LoVo (cell line): ENCODE results near the gene MCTP1.
A peak's percentile ranks its signal among the peaks of the same experiment; 100 is the strongest.

Experiments used
- DNase-seq: peaks from one replicate; pipeline ENCODE4 v3.0.0-alpha.2; 2016; ENCODE audit warnings: low spot score

MCTP1 gene

DNA sequence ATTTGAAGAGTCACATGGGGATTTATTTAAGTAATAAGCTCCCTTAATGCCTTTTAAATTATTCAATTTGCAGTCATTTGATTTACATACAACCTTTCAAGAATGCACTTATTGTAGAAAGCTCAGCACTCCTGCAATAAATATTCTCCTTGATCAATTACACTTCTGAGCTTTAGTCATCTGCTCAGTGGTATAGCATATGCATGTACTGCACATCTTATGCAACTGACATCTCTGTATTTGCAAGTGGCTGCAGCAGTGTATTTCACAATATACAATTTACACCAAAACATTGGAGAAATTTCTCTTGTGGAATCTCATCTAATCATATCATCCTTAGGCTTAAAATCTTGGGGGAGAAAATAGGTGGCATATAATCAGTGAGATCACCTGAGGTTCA lies 340.7 kb downstream of the MCTP1 start:
- no peak for DNase-seq

DNA sequence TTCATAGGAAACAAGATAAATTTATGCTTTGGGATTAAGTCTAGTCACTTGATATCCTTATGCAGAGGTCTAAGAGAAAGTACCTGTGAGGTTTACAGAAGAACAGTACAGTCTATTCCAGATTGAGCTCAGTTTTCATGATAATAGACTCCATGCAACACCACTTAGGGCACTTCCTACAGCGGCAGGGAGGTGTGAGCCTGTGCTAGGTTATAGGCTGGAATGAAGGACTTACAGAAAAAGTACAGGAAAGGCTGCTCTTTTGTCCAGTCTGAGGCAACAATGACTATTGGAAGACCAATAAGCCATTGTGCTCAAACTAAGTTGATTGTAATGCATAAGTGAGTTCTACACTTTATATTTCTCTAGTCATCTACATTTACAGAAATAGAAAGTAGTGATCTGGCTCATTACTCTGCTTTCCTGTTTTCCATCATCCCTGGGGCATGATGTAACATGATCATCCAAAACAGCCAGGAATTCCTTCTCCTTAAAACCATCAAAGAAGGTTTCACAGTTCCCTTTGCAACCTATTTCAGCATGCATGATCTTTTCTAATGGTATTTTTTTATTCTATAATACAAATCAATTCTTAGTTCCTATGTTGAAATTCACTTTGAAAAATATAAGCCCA lies 343.7 kb downstream of the MCTP1 start:
- no peak for DNase-seq

DNA sequence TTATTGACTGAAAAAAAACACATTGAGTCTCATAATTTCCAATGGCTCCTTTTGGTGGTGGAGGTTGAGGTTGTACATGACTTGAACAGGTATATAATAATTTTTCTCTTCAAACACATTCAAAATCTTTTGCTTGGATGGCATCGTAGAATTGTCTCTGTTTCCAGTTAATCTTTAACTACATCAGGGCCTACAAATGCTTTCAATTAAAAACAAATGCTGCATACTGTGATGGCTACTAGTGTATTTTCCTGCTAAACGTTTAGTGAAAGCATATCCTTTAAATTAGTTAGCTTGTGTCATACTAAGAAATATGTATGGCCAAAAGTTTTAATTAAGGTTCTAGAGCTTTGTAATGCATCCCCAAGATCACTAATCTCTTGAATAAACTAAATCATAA lies 352.6 kb downstream of the MCTP1 start:
- no peak for DNase-seq

DNA sequence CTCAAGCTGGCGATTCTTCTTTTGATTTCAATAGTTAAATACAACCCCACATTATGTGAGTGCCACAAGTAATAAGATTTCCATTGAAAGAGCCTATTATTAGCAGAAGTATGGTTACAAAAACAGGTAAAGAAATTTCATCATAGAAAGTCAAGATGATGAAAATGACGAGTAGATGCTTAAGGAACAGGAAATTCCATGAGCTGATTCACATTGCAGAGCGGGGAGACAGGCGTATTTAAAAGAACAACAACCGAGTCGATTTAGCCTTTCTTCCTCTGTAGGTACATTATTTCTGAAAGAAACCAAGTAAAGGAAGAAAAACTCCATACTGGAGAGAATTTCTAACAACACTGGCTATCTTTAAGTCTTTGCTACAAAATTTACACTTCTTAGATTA lies 356.0 kb downstream of the MCTP1 start:
- no peak for DNase-seq

DNA sequence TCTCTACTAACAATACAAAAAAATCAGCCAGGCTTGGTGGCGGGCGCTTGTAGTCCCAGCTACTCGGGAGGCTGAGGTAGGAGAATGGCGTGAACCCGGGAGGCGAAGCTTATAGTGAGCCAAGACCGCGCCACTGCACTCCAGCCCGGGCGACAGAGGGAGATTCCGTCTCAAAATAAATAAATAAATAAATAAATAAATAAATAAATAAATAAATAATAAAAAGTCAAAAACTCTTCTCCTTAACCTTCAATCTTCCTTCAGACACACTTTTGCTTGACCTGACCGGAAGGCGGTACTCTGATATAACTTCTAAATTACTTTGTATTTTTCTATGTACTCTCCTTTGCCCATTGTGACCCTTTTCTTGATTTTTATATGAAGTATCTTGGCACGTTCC lies 364.3 kb downstream of the MCTP1 start:
- DNase-seq: no peak

DNA sequence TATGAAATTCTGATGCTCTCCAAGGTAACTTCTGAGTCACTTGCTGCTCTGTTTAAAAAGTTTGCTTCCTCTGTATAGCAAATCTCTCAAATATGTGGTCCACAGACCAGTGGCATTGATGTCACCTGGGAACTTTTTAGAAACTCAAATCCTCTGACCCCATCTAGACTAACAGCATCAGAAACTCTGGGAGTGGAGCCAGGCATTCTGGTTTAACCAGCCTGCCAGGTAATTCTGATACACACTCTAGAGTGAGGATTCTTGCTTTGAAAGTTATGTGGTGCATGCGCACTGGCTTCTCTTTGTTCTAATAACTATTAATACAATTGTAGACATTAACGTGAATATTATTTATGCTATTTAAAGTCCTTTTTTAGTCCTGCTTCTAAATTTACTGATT lies 368.3 kb downstream of the MCTP1 start:
- DNase-seq: no peak

DNA sequence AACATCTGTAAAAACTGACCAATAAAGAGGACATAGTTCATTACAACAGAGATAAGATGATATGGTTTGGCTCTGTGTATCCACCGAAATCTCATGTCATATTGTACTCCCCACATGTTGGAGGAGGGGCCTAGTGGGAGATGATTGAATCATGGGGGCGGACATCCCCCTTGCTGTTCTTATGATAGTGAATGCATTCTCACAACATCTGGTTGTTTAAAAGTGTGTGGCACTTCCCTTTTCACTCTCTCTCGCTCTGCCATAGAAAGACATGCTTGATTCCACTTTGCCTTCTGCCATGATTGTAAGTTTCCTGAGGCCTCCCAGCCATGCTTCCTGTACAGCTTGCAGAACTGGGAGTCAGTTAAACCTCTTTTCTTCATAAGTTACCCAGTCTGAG lies 373.6 kb downstream of the MCTP1 start:
- DNase-seq: no peak

DNA sequence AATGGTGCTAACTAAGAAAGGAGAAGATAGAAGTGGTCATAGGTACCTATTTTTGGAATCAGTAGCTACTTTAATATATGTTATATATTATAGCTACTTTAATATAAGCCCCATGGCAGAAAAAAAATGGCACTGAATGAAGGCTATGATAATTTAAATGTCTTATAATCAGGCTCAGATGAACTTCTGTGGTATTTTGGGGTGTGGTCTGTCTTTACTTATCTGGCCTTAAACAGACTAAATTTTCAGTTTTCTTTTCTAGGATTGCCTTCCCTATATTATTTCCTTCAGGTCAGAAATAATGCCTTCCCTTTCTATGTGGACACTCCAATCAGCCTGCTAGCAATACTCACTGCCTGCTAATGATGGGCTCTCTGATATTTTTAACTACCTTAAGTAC lies 374.2 kb downstream of the MCTP1 start:
- DNase-seq: no peak

DNA sequence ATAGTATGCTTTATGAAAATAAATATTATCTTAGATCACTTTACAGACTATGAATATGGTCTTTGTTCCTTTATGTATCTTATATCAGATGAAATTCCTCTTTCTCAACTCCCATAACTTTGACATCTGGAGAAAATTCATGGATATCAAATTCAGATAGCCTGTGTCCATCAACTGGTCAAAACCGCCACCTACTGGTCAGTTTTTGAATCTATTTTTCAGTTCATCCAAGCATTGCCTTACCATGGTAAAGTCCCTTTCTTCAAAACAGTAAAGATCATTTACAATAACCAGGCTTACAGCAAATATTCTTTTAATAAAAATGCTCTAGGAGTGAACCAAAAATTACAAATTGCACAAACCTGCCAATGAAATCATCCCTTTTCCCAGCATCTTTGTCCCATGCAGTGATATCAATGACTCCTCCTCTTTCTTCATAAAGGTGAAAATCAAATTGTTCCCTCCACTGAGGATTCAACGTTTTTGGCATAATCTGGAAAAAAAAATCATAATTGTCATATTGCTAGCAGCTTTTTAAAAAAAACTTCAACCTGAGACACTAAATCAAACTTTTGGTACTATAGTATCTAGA lies 375.9 kb downstream of the MCTP1 start:
- peak; percentile 42 for DNase-seq

DNA sequence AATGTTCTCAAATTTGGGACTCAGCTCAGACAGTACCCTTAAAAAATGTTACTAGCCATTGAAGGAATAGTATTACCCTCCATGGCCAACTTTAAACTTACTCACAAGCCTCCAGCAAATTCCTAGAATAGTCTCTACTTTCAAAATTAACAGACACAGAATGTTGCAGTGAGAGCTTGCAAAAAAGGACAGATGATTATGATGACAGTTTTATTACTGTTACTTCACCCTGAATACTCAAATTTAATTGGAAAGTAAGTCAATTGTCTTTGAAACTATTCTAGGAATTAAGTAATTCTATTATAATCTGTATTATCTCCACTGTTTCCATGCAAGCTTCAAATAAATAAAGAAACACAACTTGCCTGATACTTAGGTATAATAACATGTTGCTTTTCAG lies 378.1 kb downstream of the MCTP1 start:
- DNase-seq: no peak

DNA sequence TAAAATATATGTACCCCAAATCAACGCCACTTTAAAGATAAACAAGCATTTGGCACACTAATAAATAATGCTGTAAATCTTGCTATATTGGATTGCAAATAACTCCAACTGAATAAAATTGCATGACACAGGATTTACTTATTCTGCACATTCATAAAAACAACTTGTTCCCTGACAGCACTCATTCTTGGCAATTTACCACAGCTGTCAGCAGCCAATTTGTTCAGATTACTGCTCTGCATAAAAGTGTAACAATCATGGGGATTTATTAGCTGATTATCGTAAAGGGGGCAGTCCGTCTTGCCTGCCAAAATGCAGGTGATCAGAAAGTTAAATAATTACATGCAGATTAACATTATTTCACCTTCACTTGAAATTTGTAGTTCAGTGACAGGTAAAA lies 381.2 kb downstream of the MCTP1 start:
- no peak for DNase-seq

DNA sequence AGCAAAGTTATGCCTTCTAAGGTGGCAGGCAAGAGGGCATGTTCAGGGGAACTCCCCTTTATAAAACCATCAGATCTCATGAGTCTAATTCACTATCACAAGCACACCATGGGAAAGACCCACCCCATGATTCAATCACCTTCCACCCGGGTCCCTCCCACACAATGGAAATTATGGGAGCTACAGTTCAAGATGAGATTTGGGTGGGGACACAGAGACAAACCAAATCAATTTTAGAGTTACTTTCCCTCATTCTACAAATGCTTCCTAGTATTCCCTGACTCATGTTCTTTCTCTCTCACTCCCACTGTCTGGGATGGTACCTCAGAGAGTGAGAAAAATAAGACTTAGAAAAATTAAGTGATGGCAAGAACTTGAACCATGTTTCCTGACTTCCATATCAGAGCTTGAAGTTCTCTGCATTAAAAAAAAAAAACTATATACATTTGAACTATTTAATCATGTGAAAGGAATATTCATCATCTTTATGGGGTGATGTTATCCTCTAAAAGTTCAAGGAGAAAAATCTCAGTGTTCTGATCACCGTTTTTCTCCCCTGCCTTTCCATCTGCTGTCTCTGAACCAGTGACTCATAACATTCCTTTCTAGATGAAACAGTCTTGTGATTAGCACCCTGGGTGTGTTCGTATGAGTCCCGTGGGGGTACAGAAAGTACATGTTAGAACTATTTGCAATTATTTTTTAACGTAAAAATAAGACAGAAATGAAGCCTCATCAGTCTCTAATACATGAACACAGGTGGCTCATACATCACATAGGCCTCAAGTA lies 383.5 kb downstream of the MCTP1 start:
- DNase-seq: peak; percentile 28

DNA sequence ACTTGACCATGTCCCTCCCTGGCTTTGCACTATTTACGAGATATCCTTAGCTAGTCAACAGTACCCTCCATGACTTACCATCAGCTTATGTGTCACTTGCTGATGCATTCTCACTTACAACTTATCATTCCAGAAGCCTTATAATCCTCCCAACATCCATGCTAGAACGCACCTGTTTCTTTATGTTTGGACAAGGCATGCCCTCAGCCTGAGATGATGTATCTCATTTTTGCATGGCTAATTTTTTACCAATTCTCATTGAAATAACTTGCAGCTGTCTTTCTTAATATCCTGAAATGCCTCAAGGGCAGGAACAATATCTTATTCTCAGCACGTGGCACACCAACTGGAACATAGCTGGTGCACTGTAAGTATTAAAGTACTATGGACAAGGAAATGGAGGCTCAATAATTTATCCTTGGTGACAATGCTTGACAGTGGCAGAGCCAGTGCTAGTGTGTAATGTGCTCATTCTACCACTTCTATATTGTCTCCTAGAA lies 384.8 kb downstream of the MCTP1 start:
- DNase-seq: no peak

DNA sequence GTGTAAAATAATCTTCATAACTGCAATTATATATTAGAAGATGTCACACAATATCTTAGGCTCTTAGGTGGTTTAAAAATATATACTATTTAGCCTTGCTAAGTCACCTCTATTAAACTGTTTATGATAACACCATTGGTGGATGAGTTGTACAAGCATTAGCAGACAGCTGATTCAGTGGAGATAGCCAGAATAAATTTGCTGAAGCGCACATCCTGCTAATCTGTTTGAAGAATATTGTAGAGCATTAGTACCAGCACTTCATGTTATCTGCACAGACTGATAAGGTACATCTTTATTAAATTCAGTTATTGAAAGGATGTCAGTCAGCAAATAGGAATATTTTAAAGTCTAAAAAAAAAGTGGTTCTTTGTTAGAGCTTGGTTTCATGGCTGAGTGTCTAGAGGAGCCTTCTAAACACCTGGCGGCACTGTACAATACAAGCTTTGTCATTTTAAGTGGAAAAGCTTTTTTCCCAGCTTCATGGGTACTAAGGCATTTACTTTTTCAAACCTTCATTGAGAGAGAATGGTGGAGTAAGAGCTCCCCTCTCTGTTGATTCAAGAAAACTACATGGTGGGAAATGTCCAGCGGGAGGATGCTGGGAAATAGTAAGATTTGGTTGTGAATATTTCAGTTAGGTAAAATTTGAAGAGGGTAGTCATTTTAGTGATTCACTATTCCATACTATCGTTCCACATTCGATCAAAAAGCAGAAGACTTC lies 391.3 kb downstream of the MCTP1 start:
- no peak for DNase-seq

DNA sequence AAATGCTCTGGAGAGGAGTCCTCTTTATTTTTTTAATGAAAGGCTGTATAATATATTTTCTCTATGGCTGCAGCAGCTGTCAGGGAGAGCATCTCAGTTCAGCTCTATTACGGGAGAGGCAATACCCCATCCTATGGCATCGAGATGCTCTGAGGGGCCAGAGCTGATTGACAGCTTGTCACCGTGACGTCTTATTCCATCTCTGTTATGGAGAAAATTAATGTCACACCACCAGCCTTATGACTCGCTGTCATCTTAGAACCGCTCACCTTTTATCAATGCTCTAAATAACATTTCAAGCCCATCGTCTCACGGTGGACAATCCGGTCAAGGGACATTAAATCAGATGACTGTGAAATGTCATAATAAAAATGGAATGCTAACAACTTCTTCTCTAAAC lies 392.9 kb downstream of the MCTP1 start:
- no peak for DNase-seq

DNA sequence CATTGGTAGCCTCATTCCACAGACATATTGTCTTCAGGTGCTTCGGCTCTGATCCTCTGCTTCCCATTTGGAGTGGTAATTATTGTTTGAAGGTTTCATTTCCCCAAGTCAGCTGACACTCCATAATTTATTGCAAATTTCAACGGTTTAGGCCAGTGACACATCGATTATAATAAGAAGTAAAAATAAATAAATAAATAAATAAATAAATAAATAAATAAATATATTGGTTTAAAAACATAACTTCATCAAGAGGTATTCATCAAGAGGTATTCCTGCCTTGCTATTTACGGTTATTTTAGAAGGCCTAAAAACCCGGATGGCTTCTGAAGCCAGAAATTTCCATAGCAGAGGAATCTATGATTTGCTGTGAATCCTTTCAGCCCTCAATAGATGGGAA lies 393.3 kb downstream of the MCTP1 start:
- no peak for DNase-seq

DNA sequence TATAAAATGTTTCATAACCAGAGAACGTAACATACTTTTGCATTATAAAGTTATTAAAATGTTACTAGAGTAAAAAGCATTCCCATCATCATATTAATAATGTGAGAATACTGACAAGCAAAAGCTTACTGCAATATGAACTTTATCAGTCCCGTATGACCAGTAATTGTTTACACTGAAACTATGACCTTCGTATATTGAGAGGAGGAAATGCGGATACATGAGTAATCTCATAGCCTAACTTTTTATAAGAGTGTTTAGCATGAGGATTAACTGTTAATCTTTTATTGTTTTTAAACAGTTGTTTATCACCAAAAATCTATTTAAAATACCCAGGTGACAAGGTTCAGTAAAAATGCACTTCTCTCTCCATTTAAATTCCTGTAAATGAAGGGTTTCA lies 394.0 kb downstream of the MCTP1 start:
- no peak for DNase-seq

DNA sequence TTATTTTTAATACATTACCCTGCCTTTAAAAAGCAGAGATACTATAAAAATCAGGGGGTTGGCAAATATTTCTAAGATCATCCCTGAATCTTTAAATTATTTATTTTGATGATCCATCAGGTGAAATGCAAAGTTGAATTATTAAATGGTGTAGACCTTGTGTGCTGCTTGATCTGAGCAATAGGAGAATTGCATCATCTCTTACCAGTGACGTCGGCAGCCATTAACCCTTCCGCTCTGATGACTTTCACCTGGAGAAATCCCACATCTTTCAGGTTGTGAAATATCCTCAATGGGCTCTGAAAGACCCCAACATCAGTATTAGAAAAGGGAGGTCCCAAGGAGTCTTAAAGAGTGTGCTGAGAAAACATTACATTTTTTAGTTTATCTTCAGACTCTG lies 396.2 kb downstream of the MCTP1 start:
- DNase-seq: no peak

DNA sequence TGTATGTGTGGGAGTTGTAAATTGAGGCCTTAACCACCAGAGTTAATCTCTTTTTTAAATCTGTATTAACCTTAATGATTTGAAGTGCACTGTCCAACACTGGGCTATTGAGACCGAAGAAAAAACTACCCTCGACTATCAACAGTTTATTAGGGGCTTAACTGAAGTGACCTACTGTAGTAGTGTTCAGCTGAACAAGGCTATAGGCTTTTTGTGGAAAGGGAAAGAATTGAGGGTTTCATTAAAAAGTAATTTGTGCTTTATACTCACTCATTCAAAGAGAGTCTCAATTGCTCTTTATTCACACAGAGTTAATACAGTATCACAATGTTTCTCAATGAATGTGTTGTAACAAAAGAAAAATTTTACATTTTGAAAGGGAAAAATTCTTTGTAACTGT lies 399.0 kb downstream of the MCTP1 start:
- no peak for DNase-seq

DNA sequence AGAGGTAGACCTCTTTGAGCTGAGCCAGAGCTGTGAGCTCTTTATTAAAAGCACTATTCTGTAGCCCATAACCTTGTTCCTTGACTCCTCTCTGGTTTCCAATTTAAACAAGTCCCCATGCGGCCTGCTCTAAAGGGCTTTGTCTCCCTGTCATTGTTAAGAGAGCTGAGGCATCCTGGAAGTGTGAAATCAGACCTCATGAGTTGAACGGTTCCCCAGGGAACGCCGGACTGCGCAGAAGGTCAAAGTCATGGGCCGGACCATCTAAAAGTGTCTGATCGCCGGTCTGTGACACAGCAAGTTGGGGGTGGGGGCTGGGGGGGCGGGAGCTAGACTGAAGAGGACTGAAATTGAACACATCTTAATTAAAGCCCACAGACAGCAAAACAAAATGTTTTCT lies 400.6 kb downstream of the MCTP1 start:
- DNase-seq: no peak

DNA sequence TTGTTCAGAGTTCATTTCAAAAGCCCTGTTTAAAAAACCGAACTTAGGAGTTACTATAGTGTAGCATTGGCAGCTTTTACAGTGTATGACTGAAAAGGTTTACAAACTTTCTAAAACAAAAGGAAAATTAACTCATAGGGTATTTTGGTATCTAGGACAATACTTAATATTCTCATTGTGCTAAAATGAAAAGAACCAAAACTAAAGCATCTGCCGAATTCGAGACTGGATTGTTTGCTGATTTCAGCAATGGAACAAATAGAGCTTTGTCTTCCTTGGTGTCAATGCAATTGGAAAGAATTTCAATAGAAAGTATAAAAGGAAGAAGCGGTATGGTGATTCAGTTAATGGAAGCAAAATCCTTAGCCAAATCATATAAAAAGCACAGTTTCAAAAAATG lies 412.4 kb downstream of the MCTP1 start:
- DNase-seq: no peak

DNA sequence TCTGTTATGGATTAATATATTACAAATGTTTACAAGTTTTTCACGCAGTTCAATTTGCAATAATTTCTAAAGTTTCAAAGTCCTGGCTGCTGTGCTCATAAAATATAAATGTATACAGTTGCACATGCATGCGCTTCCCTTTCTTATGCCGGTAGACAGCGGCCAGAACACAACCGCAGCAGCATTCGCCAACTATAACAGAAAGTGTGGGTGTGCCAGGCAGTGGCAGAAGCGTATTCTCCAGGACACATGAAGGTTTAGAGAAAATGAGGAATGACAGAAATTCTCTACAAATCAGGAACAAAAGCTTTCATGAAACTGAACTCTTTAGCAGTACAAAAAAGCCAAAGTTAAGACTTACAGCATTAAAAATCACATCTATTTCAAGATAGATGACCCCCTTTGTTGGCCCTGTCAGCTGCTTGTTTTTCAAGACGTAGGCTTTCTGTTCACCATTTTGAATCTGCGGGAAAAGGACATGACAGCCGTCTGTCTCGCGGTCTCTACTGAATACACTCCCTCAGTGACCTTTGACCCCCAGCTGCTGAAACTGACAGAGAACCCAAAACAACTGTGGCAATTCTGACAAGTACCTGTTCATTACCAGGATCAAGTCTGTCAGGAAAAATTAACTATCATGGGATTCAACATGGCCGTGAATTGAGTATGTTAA lies 414.2 kb downstream of the MCTP1 start:
- no peak for DNase-seq
